PC-9 (cell line): ENCODE data around the gene MUC22. TPM values are rescaled to one million over a fixed set of nuclear protein-coding genes. Genes with fewer than 3 reads are reported as not detected.

Source experiments
- BruUV-seq: library from RNA; stranded (reverse); fragments of 400-500 nt; replicated peaks from 2 replicates; lab custom pipeline; 2021; lab: Mats Ljungman, UMichigan
- CTCF ChIA-PET: fragments of 300-600 bp; sonication (Branson Sonifier 250); formaldehyde crosslinking; loops from one replicate; lab custom pipeline; 2022; ENCODE audit warnings: antibody characterized with exemption; lab: Charles Lee
- POLR2A ChIA-PET: fragments of 300-600 bp; sonication (Branson Sonifier 250); formaldehyde crosslinking; loops from one replicate; lab custom pipeline; 2022; ENCODE audit warnings: antibody characterized with exemption; ENCODE audit not compliant: unreplicated experiment; lab: Charles Lee
- DNase-seq, 2 experiments: peaks; one replicate each; pipeline versions ENCODE4 v3.0.0 to v3.0.0-alpha.2; 2015 to 2022; ENCODE audit warnings: mixed read lengths in 1 of 2
- H2AFZ ChIP-seq: fragments of 200-600 bp; sonication (generic); 2 replicates; pipeline ENCODE4 v1.8.1; 2017; ENCODE audit warnings: antibody characterized with exemption
- H3F3A ChIP-seq: fragments of 200-600 bp; sonication (generic); 2 replicates; pipeline ENCODE4 v1.8.1; 2017; ENCODE audit warnings: antibody characterized with exemption, mild to moderate bottlenecking, low read depth; ENCODE audit not compliant: insufficient read depth
- H3K27ac ChIP-seq: fragments of 200-600 bp; sonication (generic); 2 replicates; pipeline ENCODE4 v1.6.1; 2016; ENCODE audit warnings: mixed run types
- H3K27me3 ChIP-seq: fragments of 200-600 bp; sonication (generic); 2 replicates; pipeline ENCODE4 v1.6.1; 2016; ENCODE audit warnings: low read depth, mixed run types; ENCODE audit not compliant: insufficient read depth
- H3K36me3 ChIP-seq: fragments of 200-600 bp; sonication (generic); 2 replicates; pipeline ENCODE4 v1.6.1; 2016; ENCODE audit warnings: low read depth, mixed run types
- H3K4me1 ChIP-seq: fragments of 200-600 bp; sonication (generic); replicated peaks from 2 replicates; pipeline ENCODE4 v1.6.1; 2016; ENCODE audit warnings: mixed run types; ENCODE audit not compliant: insufficient read depth
- H3K4me2 ChIP-seq: fragments of 200-600 bp; sonication (generic); 2 replicates; pipeline ENCODE4 v1.6.1; 2017; ENCODE audit warnings: mixed run types
- H3K4me3 ChIP-seq: fragments of 200-600 bp; sonication (generic); 2 replicates; pipeline ENCODE4 v1.6.1; 2016; ENCODE audit warnings: mixed run types
- H3K79me2 ChIP-seq: fragments of 200-600 bp; sonication (generic); 2 replicates; pipeline ENCODE4 v1.6.1; 2017; ENCODE audit warnings: low read depth, mixed run types
- H3K9me2 ChIP-seq: fragments of 200-600 bp; sonication (generic); 2 replicates; pipeline ENCODE4 v1.8.1; 2017; ENCODE audit warnings: mild to moderate bottlenecking; ENCODE audit not compliant: insufficient read depth
- H3K9me3 ChIP-seq: fragments of 200-600 bp; sonication (generic); 2 replicates; pipeline ENCODE4 v1.8.1; 2016; ENCODE audit warnings: low read depth; ENCODE audit not compliant: insufficient read depth
- H4K20me1 ChIP-seq: fragments of 200-600 bp; sonication (generic); 2 replicates; pipeline ENCODE4 v1.8.1; 2017; ENCODE audit not compliant: insufficient read depth
- EZH2 ChIP-seq: fragments of 200-600 bp; sonication (generic); IDR thresholded peaks from 2 replicates; pipeline ENCODE4 v1.8.0; 2017; ENCODE audit warnings: antibody characterized with exemption, low read depth
- intact Hi-C: fragments of 100-400 bp; cut with micrococcal nuclease; formaldehyde crosslinking; loops from one replicate; pipeline ENCODE4 v1.10.0; 2022; ENCODE audit not compliant: unreplicated experiment
- total RNA-seq: library from RNA; stranded (reverse); gene quantifications from 2 replicates; pipeline ENCODE4 v1.2.3, GENCODE V29; 2021
- TF ChIP-seq, protein P1 (sequence below): fragments of 200-600 bp; sonication (generic); conservative IDR thresholded peaks from 2 replicates; pipeline ENCODE4 v1.6.1; 2017; ENCODE audit warnings: mixed run types, antibody characterized with exemption, mild to moderate bottlenecking, moderate library complexity

Gene MUC22
- total RNA-seq, 1 experiment from 2014 or later = not detected

DNA sequence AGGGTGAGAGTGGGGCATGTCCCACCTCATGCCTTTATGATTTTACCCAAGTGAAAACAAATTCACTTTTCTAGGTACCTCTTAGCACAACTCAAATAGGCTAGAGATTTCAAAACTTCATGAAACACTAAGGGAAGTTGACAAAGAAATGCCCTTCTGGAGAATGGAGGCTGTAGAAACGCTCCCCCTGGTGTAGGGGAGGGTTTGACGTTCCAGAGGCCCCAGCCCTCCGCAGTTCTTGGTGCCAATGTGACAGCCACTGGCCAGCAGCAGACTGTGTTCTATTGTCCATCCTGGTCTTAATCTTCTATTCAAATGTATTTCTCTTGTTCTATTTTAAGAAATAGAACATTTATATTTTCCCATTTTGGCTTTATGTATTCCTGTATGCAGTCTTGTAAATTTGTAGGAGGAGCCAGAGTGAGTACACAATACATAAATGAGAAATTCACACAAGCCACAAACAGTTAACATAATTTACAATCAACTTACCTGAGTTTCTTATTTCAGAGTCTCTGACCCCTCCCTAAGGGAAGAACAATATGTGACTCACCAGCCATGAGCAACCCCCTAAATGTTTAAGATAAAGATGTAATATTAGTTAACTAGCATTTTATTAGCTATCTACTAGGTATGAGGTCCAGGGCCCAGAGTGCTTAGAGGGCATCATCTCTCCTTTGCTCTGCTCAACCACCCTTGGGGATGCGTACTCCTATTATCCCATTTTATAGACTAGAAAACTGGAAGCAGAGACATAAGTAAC is 35.6 kb upstream of the MUC22 start:
- intact Hi-C loops = no loop called here
- Histone ChIP-seq H3K4me1 (peaks cover 7% of the 10 kb centered on the region), H2AFZ (no peak overlapping the region), H3K4me3 (no peak overlapping the region), H3K27ac (no peak overlapping the region), H3K79me2 (no peaks in the 10 kb centered on the region), H3K9me2 (no peaks in the 10 kb centered on the region), H3F3A (no peaks in the 10 kb centered on the region), H3K9me3 (no peaks in the 10 kb centered on the region), H4K20me1 (no peaks in the 10 kb centered on the region), H3K4me2 (no peak overlapping the region), H3K27me3 (no peaks in the 10 kb centered on the region), H3K36me3 (no peaks in the 10 kb centered on the region)
- no peak for DNase-seq
- no TSS peak for BruUV-seq
- no peak for TF ChIP-seq EZH2
- TF ChIP-seq, protein P1, sequence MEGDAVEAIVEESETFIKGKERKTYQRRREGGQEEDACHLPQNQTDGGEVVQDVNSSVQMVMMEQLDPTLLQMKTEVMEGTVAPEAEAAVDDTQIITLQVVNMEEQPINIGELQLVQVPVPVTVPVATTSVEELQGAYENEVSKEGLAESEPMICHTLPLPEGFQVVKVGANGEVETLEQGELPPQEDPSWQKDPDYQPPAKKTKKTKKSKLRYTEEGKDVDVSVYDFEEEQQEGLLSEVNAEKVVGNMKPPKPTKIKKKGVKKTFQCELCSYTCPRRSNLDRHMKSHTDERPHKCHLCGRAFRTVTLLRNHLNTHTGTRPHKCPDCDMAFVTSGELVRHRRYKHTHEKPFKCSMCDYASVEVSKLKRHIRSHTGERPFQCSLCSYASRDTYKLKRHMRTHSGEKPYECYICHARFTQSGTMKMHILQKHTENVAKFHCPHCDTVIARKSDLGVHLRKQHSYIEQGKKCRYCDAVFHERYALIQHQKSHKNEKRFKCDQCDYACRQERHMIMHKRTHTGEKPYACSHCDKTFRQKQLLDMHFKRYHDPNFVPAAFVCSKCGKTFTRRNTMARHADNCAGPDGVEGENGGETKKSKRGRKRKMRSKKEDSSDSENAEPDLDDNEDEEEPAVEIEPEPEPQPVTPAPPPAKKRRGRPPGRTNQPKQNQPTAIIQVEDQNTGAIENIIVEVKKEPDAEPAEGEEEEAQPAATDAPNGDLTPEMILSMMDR = no peak
- POLR2A ChIA-PET = no interaction called here
- CTCF ChIA-PET = interaction anchor here (0.6 to 0.8 kb wide), 2 partner anchors 94 to 521 kb away, joined by 3 read pairs; no protein-coding TSS in a partner anchor

DNA sequence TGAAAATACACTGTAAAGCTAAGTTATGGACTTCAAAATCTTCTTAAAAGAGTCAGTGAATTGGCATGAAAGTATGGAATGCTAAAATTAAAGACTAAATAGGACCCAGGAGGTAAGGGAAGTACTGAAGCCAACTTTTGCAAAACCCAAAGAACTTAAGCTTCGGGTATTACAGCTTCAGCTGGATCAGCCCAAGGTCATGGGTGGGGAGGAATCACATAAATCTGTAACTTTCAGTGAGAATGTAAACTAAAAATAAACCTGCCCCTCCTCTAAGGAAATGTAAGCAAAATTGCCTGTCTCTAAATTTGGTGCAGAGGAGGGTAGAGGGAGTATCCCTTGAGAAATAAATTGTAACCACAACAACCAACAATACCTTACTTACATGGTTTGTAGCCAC is 31.1 kb upstream of the MUC22 start:
- TF ChIP-seq EZH2 = no peak
- TF ChIP-seq, protein P1 = no peak
- H3K4me1 ChIP-seq = peaks cover 13% of the 10 kb centered on the region
- H3K27me3 ChIP-seq = no peaks in the 10 kb centered on the region
- ChIA-PET CTCF (no interaction called here), POLR2A (no interaction called here)
- no peak overlapping the region for H3K4me3 ChIP-seq
- H3K27ac ChIP-seq = no peak overlapping the region
- no peak for DNase-seq
- peaks cover 10% of the 10 kb centered on the region; the same call in 1 of the 2 replicates for H3F3A ChIP-seq
- no peaks in the 10 kb centered on the region for H3K9me2 ChIP-seq
- H3K9me3 ChIP-seq = no peaks in the 10 kb centered on the region
- H3K4me2 ChIP-seq = no peak overlapping the region
- no TSS peak for BruUV-seq
- intact Hi-C loops = no loop called here
- H4K20me1 ChIP-seq = no peaks in the 10 kb centered on the region
- no peaks in the 10 kb centered on the region for H3K36me3 ChIP-seq
- no peaks in the 10 kb centered on the region for H3K79me2 ChIP-seq
- H2AFZ ChIP-seq = no peak overlapping the region

- Histone ChIP-seq H3K79me2 (no peaks in the 10 kb centered on the region), H3K4me1 (peaks cover 10% of the 10 kb centered on the region), H4K20me1 (no peaks in the 10 kb centered on the region), H3K27me3 (no peaks in the 10 kb centered on the region), H3K4me2 (no peak overlapping the region), H3K4me3 (no peak overlapping the region), H3K27ac (no peak overlapping the region), H3K36me3 (no peaks in the 10 kb centered on the region), H3F3A (peaks cover 10% of the 10 kb centered on the region; the same call in 1 of the 2 replicates), H2AFZ (no peak overlapping the region), H3K9me3 (no peaks in the 10 kb centered on the region), H3K9me2 (no peaks in the 10 kb centered on the region)
- DNase-seq = no peak
- intact Hi-C loops = no loop called here
- TF ChIP-seq EZH2 = no peak
- TF ChIP-seq, protein P1 = no peak
- CTCF ChIA-PET = no interaction called here
- POLR2A ChIA-PET = interaction anchor here (0.6 kb wide), 1 partner anchor 368 kb away, joined by 3 read pairs; no protein-coding TSS in a partner anchor
- BruUV-seq = no TSS peak
These were observed 30.6 kb upstream of the MUC22 start for GRCh38 chr6:30979690-30980089.
